ENCODE measurements around the gene USH2A.

DNA sequence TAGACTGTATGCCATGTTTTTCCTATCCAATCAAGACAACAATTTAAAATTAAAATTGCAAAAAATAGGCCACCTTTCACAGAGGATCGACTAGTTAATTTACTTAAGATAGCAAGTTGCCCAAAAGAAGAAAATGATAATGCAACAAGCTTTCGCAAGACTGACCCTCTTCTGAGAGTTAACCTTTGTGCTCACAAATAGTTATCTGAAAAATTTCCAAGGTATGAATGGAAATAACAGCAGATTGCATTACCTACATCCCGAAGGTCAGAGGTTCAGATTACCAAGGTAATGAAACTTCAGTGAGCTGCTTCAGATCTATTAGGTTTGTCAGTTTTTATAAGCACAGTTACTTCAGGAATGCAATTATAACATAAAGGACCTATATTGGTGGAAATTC, 558.2 kb downstream of the USH2A start:
- TF ChIP-seq SUZ12 (IDR thresholded peaks at IDR 0.05) (no peak), FOXA1 (IDR thresholded peaks at IDR 0.05) (no peak), HDGF (IDR thresholded peaks at IDR 0.05; ENCODE audit: borderline replicate concordance) (no peak), BHLHE40 (IDR thresholded peaks at IDR 0.05; ENCODE audit: borderline replicate concordance) (no peak), TARDBP (IDR thresholded peaks at IDR 0.05) (no peak), ELF4 (IDR thresholded peaks at IDR 0.05) (no peak), NFRKB (IDR thresholded peaks at IDR 0.05) (no peak), SP1 (IDR thresholded peaks at IDR 0.05) (no peak), L3MBTL2 (conservative IDR thresholded peaks at IDR 0.05) (no peak), FOXK2 (IDR thresholded peaks at IDR 0.05) (no peak), FOXM1 (IDR thresholded peaks at IDR 0.05; ENCODE audit: borderline replicate concordance) (no peak), CTBP1 (IDR thresholded peaks at IDR 0.05; ENCODE audit: borderline replicate concordance) (no peak), PKNOX1 (IDR thresholded peaks at IDR 0.05) (no peak), ZNF384 (IDR thresholded peaks at IDR 0.05) (no peak)

Data from HEK293T (cell line).